Mesodermal cell (in vitro differentiated cells): ENCODE measurements around the gene EPHA2.

Experiments
- H3K27ac ChIP-seq: 2 replicates; pipeline ENCODE4 v1.7.0; 2013; ENCODE audit warnings: mild to moderate bottlenecking, low read depth, low read length, moderate library complexity; ENCODE audit not compliant: severe bottlenecking
- H3K36me3 ChIP-seq: 2 replicates; pipeline ENCODE4 v1.7.1; 2013; ENCODE audit warnings: mild to moderate bottlenecking, low read length, moderate library complexity; ENCODE audit not compliant: control insufficient read depth, insufficient read depth
- H3K4me1 ChIP-seq: one replicate; pipeline ENCODE4 v1.7.1; 2013; ENCODE audit warnings: mild to moderate bottlenecking, low read length; ENCODE audit not compliant: insufficient read depth, control insufficient read depth, poor library complexity, severe bottlenecking
- H3K4me3 ChIP-seq: 2 replicates; pipeline ENCODE4 v1.7.0; 2013; ENCODE audit warnings: low read length, control low read depth, mild to moderate bottlenecking; ENCODE audit not compliant: insufficient read depth, poor library complexity, severe bottlenecking; ENCODE audit errors: extremely low read depth
- H3K9me3 ChIP-seq: 2 replicates; pipeline ENCODE4 v1.7.1; 2013; ENCODE audit warnings: mild to moderate bottlenecking, low read length, moderate library complexity; ENCODE audit not compliant: control insufficient read depth
- WGBS, 2 experiments: methylation state at CpG; one replicate each; pipeline ENCODE4 v1.1.5; 2013; ENCODE audit warnings: missing lambda C conversion rate in 2 of 2; ENCODE audit not compliant: insufficient coverage in 2 of 2; 5-methylcytosine and 5-hydroxymethylcytosine counted together

Gene EPHA2

GRCh38 chr1:16099412-16099811, 56.5 kb downstream of the EPHA2 start:
- no peak overlapping the region for H3K4me3 ChIP-seq
- no peaks in the 10 kb centered on the region for H3K4me1 ChIP-seq
- no peaks in the 10 kb centered on the region for H3K36me3 ChIP-seq
- H3K9me3 ChIP-seq, result peaks cover 4% of the 10 kb centered on the region
- no peak overlapping the region for H3K27ac ChIP-seq
- 100% methylated on average over 1 of the region's 1 CpG; no CpG with 5 or more reads in 1 of the 2 experiments for WGBS, 2 experiments

- WGBS, 2 experiments, result 90 to 100% methylated on average over 4 to 5 of the region's 9 CpGs
- H3K27ac ChIP-seq, result no peak overlapping the region
- H3K4me1 ChIP-seq, result no peaks in the 10 kb centered on the region
- H3K4me3 ChIP-seq, result no peak overlapping the region
- no peaks in the 10 kb centered on the region for H3K36me3 ChIP-seq
- H3K9me3 ChIP-seq, result no peaks in the 10 kb centered on the region
These were observed 60.4 kb downstream of the EPHA2 start for GRCh38 chr1:16095447-16095846.

GRCh38 chr1:16094453-16095158, 61.3 kb downstream of the EPHA2 start:
- Histone ChIP-seq H3K4me1 (no peaks in the 10 kb centered on the region), H3K4me3 (no peak overlapping the region), H3K9me3 (no peaks in the 10 kb centered on the region), H3K36me3 (no peaks in the 10 kb centered on the region), H3K27ac (no peak overlapping the region)
- WGBS, 2 experiments, result 87 to 91% methylated on average over 4 to 9 of the region's 21 CpGs

- H3K36me3 ChIP-seq, result no peaks in the 10 kb centered on the region
- peaks cover 9% of the 10 kb centered on the region for H3K4me1 ChIP-seq
- H3K9me3 ChIP-seq, result no peaks in the 10 kb centered on the region
- WGBS, 2 experiments, result 56 to 65% methylated on average over 9 of the region's 9 CpGs
- H3K27ac ChIP-seq, result no peak overlapping the region
- H3K4me3 ChIP-seq, result no peak overlapping the region
These were observed 62.3 kb downstream of the EPHA2 start for GRCh38 chr1:16093611-16094010.

- Histone ChIP-seq H3K27ac (no peak overlapping the region), H3K9me3 (no peaks in the 10 kb centered on the region)
- 90 to 100% methylated on average over 3 of the region's 9 CpGs for WGBS, 2 experiments
These were observed 62.9 kb downstream of the EPHA2 start for GRCh38 chr1:16092923-16093511.

GRCh38 chr1:16092097-16092922, 63.6 kb downstream of the EPHA2 start:
- Histone ChIP-seq H3K9me3 (no peaks in the 10 kb centered on the region), H3K4me1 (peaks cover 17% of the 10 kb centered on the region), H3K4me3 (no peak overlapping the region), H3K27ac (no peak overlapping the region), H3K36me3 (no peaks in the 10 kb centered on the region)
- WGBS, 2 experiments, result 91 to 97% methylated on average over 13 to 17 of the region's 18 CpGs

More at GRCh38 chr1:16092923-16093511, 62.9 kb downstream of the EPHA2 start:
- H3K36me3 ChIP-seq, result no peaks in the 10 kb centered on the region
- peaks cover 14% of the 10 kb centered on the region for H3K4me1 ChIP-seq
- no peak overlapping the region for H3K4me3 ChIP-seq

- Histone ChIP-seq H3K36me3 (no peaks in the 10 kb centered on the region), H3K9me3 (no peaks in the 10 kb centered on the region), H3K4me3 (no peak overlapping the region), H3K4me1 (peaks cover 17% of the 10 kb centered on the region), H3K27ac (no peak overlapping the region)
- WGBS, 2 experiments, result 71 to 97% methylated on average over 2 to 4 of the region's 8 CpGs
These were observed 64.6 kb downstream of the EPHA2 start for GRCh38 chr1:16091296-16091695.

GRCh38 chr1:16090076-16090826, 65.6 kb downstream of the EPHA2 start:
- Histone ChIP-seq H3K27ac (no peak overlapping the region), H3K9me3 (no peaks in the 10 kb centered on the region), H3K36me3 (no peaks in the 10 kb centered on the region), H3K4me1 (peaks cover 17% of the 10 kb centered on the region), H3K4me3 (no peak overlapping the region)
- WGBS, 2 experiments, result 100% methylated on average over 1 to 3 of the region's 5 CpGs

GRCh38 chr1:16088996-16089395, 66.9 kb downstream of the EPHA2 start:
- H3K4me3 ChIP-seq, result no peak overlapping the region
- peaks cover 17% of the 10 kb centered on the region for H3K4me1 ChIP-seq
- WGBS, 2 experiments, result 76 to 97% methylated on average over 5 to 9 of the region's 9 CpGs
- no peak overlapping the region for H3K27ac ChIP-seq
- H3K36me3 ChIP-seq, result no peaks in the 10 kb centered on the region
- H3K9me3 ChIP-seq, result no peaks in the 10 kb centered on the region

GRCh38 chr1:16088351-16088911, 67.4 kb downstream of the EPHA2 start:
- 93 to 97% methylated on average over 11 to 17 of the region's 17 CpGs for WGBS, 2 experiments

More at GRCh38 chr1:16088351-16088911, 67.4 kb downstream of the EPHA2 start:
- Histone ChIP-seq H3K4me1 (peaks cover 17% of the 10 kb centered on the region), H3K27ac (no peak overlapping the region), H3K9me3 (no peaks in the 10 kb centered on the region), H3K36me3 (no peaks in the 10 kb centered on the region), H3K4me3 (no peak overlapping the region)
